Upper lobe of right lung (tissue), 1 donor: ENCODE data around the gene NDUFA13. TPM values are rescaled to one million over a fixed set of nuclear protein-coding genes. Genes with fewer than 3 reads are reported as not detected.

ENCODE experiments used
- ATAC-seq: fragments of 200-7000 bp; cut with Tn5 transposase; one replicate; pipeline ENCODE4 v1.9.1; 2020; ENCODE audit warnings: mild to moderate bottlenecking, moderate library complexity
- DNase-seq: peaks from one replicate; pipeline ENCODE4 v3.0.0-alpha.2; 2020
- H3K27ac ChIP-seq: fragments of 200-600 bp; one replicate; pipeline ENCODE4 v1.8.0; 2022
- H3K27me3 ChIP-seq: fragments of 200-600 bp; one replicate; pipeline ENCODE4 v1.8.0; 2022; ENCODE audit warnings: mild to moderate bottlenecking
- H3K36me3 ChIP-seq: fragments of 200-600 bp; one replicate; pipeline ENCODE4 v1.8.0; 2022
- H3K4me1 ChIP-seq: fragments of 200-600 bp; one replicate; pipeline ENCODE4 v1.8.0; 2022
- H3K4me3 ChIP-seq: fragments of 200-600 bp; one replicate; pipeline ENCODE4 v1.8.0; 2022; ENCODE audit warnings: mild to moderate bottlenecking
- H3K9me3 ChIP-seq: fragments of 200-600 bp; one replicate; pipeline ENCODE4 v1.8.0; 2022
- intact Hi-C: fragments of 100-400 bp; cut with DNase I; formaldehyde crosslinking; loops from one replicate; pipeline ENCODE4 v1.11.0; 2022
- total RNA-seq: library from RNA; stranded (reverse); fragmentation: NEBNext Ultra II Directional; extraction: Animal tissue kit (Norgen Biotek cat#: 25700); gene quantifications from one replicate; pipeline ENCODE4 v1.2.1, GENCODE V29; 2021
- TF ChIP-seq, protein P1 (sequence below): fragments of 200-600 bp; IDR thresholded peaks from one replicate; pipeline ENCODE4 v1.8.0; 2022; ENCODE audit warnings: antibody characterized with exemption
- donor health status: DM: no; HTN: yes; CAD: no; lungs with severe emphysema.

The NDUFA13 gene
- total RNA-seq, 1 donor from 2014 or later: 207 TPM

GRCh38 chr19:19535311-19536191 is 19.5 kb downstream of the NDUFA13 start:
- Histone ChIP-seq H3K4me1 (peaks cover 18% of the 10 kb centered on the region), H3K9me3 (no peaks in the 10 kb centered on the region), H3K27me3 (peaks cover 29% of the 10 kb centered on the region), H3K27ac (no peak overlapping the region), H3K36me3 (no peaks in the 10 kb centered on the region), H3K4me3 (no peak overlapping the region)
- no peak for ATAC-seq
- TF ChIP-seq, protein P1, sequence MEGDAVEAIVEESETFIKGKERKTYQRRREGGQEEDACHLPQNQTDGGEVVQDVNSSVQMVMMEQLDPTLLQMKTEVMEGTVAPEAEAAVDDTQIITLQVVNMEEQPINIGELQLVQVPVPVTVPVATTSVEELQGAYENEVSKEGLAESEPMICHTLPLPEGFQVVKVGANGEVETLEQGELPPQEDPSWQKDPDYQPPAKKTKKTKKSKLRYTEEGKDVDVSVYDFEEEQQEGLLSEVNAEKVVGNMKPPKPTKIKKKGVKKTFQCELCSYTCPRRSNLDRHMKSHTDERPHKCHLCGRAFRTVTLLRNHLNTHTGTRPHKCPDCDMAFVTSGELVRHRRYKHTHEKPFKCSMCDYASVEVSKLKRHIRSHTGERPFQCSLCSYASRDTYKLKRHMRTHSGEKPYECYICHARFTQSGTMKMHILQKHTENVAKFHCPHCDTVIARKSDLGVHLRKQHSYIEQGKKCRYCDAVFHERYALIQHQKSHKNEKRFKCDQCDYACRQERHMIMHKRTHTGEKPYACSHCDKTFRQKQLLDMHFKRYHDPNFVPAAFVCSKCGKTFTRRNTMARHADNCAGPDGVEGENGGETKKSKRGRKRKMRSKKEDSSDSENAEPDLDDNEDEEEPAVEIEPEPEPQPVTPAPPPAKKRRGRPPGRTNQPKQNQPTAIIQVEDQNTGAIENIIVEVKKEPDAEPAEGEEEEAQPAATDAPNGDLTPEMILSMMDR: no peak
- intact Hi-C loops: loop anchor here (10.0 kb wide), 1 partner anchor 419 kb away; no protein-coding TSS in a partner anchor
- DNase-seq: no peak

- ATAC-seq: no peak
- TF ChIP-seq, protein P1: no peak
These were observed 21.3 kb downstream of the NDUFA13 start for GRCh38 chr19:19537075-19538048.

GRCh38 chr19:19538061-19538784 is 22.2 kb downstream of the NDUFA13 start, which contains the start of gene CILP2:
TSS of gene CILP2 (plus strand) at chr19:19538265. CDS start at chr19:19538350, 85 bp downstream.
- DNase-seq (no peak), ATAC-seq (peak; percentile 18)
- H3K27ac ChIP-seq: no peak within 1 kb of the TSS
- no peaks in the 10 kb centered on the region for H3K9me3 ChIP-seq
- peaks cover 52% of the 10 kb centered on the region for H3K27me3 ChIP-seq
- TF ChIP-seq, protein P1: no peak
- H3K4me1 ChIP-seq: peaks cover 11% of the 10 kb centered on the region
- intact Hi-C loops: loop anchor here (10.0 kb wide), 1 partner anchor 417 kb away; no protein-coding TSS in a partner anchor
- H3K4me3 ChIP-seq: peak within 1 kb of the TSS; percentile 19
- H3K36me3 ChIP-seq: no peaks in the 10 kb centered on the region

More at GRCh38 chr19:19537075-19538048, 21.3 kb downstream of the NDUFA13 start:
- DNase-seq: no peak
- H3K9me3 ChIP-seq: no peaks in the 10 kb centered on the region
- H3K4me3 ChIP-seq: peak overlapping the region; percentile 5
- no peak overlapping the region for H3K27ac ChIP-seq
- H3K4me1 ChIP-seq: peaks cover 14% of the 10 kb centered on the region
- intact Hi-C loops: loop anchor here (10.0 kb wide), 1 partner anchor 417 kb away; no protein-coding TSS in a partner anchor
- H3K27me3 ChIP-seq: peaks cover 47% of the 10 kb centered on the region
- H3K36me3 ChIP-seq: no peaks in the 10 kb centered on the region

DNA sequence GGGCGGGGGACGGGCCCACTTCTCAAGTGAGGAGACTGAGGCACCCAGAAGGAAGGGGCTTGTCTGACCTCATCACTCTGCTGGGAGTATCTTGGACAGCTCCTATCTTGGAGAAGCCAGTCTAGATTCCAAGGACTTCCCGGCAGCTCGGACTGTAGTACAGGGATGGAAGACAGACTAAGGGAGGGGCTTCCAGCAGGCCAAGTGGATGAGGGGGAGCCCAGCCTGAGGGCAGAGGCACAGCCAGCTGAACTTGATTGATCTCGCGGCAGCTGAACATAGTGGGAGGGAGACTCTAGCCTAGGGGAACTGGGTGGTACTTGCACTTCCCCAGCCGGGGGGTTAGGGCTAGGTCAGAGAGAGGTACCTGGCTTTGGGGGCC is 22.8 kb downstream of the NDUFA13 start:
- Histone ChIP-seq H3K36me3 (no peaks in the 10 kb centered on the region), H3K27ac (no peak overlapping the region), H3K9me3 (no peaks in the 10 kb centered on the region), H3K4me1 (peaks cover 11% of the 10 kb centered on the region), H3K27me3 (peaks cover 52% of the 10 kb centered on the region), H3K4me3 (no peak overlapping the region)
- no peak for ATAC-seq
- TF ChIP-seq, protein P1: no peak
- intact Hi-C loops: loop anchor here (10.0 kb wide), 1 partner anchor 416 kb away; no protein-coding TSS in a partner anchor
- no peak for DNase-seq

DNA sequence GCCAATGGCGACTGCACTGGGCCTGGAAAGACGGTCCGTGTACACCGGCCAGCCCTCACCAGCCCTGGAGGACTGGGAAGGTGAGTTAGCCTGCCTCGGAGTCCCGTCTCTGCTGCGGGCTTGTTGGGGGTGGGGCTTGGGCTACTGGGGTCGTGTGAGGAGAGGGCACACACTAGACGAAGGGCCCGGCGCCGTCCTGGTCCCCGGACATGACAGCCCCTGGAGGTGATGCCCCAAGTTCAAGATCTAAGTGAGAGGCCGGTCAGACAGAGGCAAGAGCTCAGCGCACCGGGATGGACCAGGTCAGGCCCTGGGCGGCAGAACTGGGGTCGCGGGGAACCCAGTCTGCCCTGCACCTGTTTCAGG is 23.7 kb downstream of the NDUFA13 start:
- intact Hi-C loops: loop anchor here (10.0 kb wide), 1 partner anchor 415 kb away; no protein-coding TSS in a partner anchor
- Histone ChIP-seq H3K4me3 (no peak overlapping the region), H3K36me3 (no peaks in the 10 kb centered on the region), H3K4me1 (peaks cover 11% of the 10 kb centered on the region), H3K27ac (no peak overlapping the region), H3K27me3 (peaks cover 52% of the 10 kb centered on the region), H3K9me3 (no peaks in the 10 kb centered on the region)
- DNase-seq: no peak
- TF ChIP-seq, protein P1: no peak
- ATAC-seq: no peak
